Urothelium cell line (cell line): Measurements from ENCODE around the gene ZNF587.
"Not testable (repeated sequence)": the region's sequence is repeated elsewhere in the genome, so short reads cannot be mapped to it uniquely, and the experiment has no call there.

Source experiments
- DNase-seq: peaks from one replicate; pipeline ENCODE4 v3.0.0; 2011; ENCODE audit warnings: low spot score, mixed read lengths
- FAIRE-seq: peaks from 2 replicates; lab custom pipeline; 2011; peaks lifted over from hg19 to GRCh38; lab: Jason Lieb, UNC

The ZNF587 gene

GRCh38 chr19:57849666-57850473, at the start of gene ZNF587:
Gene ZNF587 (plus strand): TSS chr19:57849859. CDS start chr19:57850039, 180 bp downstream.
- peak; percentile 79 for DNase-seq
- not testable (repeated sequence) for FAIRE-seq

DNA sequence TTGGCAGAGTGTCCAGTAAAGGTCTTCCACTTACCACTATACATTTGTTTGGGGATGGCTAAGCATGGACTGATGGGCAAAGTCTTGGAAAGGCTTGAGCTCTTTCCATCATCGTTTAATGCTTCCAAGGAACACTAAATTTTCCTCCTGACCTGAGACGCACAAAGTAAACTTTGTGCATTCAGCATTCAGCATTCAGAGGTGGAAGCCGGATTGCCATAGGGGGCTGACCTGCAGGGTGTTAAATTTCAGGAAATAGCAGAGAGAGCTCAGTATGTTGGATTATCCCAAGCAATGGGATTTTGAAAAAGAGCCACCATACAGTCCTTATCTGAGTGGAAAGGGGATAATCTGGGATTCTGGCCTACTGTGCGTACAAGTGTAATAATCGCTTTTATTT, 49.0 kb upstream of the ZNF587 start:
- no peak for FAIRE-seq
- no peak for DNase-seq

GRCh38 chr19:57802269-57802668, 47.4 kb upstream of the ZNF587 start:
- FAIRE-seq (no peak), DNase-seq (no peak)

DNA sequence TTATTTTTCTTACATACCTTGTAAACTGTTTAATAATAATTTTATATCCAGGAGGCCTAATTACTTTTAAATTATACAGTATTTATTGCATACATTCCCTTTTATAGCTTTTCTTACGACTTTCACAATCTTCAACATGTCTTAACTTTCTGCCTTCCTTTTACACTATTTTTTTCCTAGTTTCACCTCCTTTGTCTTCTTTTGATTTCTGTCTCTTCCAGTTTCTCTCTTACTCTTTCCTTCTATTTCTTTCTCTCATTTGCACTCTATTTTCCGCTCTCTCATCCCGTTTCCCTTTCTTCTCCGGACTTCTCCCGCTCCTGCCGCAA, 46.4 kb upstream of the ZNF587 start:
- DNase-seq (no peak), FAIRE-seq (no peak)

DNA sequence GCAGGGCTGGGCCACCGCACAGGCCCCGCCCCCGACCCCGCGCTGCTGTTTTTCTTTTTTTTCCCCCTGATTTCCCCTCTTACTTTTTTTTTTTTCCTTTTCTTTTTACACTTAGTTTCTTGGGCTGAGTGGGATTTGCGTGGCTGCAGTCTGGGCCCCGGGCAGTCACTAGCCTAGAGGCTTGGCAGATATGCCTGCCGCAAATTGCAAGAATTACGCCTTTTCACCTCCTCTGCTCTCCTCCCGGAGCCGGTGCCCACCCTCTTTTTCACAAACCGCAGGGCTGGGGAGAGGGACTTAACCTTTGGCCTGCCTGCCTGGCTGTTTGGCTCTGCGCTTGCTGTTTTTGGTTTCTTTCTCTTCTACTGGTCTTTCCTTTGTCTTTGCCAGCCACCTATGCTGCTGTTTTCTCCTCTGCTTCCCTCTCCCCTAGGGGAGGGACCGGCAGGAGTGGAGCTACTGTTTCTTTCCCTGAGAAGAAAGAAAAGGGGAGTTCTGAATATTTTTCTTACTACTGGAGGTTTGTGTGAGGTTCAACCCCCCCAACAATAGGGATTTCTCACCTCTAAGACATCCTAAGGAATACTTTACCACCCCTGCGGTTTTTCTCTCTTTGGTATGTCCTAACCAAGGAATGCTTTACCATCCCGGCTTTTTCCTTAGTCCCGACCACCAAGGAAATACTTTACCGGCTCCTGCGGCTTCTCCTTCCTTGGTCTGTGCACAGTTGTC, 45.9 kb upstream of the ZNF587 start:
- DNase-seq (peak; percentile 57), FAIRE-seq (no peak)

GRCh38 chr19:57807541-57807940, 42.1 kb upstream of the ZNF587 start:
- FAIRE-seq (no peak), DNase-seq (no peak)

GRCh38 chr19:57810410-57811295, 39.0 kb upstream of the ZNF587 start:
- not testable (repeated sequence) for DNase-seq, FAIRE-seq

GRCh38 chr19:57812226-57812625, 37.4 kb upstream of the ZNF587 start:
- no peak for FAIRE-seq
- no peak for DNase-seq

DNA sequence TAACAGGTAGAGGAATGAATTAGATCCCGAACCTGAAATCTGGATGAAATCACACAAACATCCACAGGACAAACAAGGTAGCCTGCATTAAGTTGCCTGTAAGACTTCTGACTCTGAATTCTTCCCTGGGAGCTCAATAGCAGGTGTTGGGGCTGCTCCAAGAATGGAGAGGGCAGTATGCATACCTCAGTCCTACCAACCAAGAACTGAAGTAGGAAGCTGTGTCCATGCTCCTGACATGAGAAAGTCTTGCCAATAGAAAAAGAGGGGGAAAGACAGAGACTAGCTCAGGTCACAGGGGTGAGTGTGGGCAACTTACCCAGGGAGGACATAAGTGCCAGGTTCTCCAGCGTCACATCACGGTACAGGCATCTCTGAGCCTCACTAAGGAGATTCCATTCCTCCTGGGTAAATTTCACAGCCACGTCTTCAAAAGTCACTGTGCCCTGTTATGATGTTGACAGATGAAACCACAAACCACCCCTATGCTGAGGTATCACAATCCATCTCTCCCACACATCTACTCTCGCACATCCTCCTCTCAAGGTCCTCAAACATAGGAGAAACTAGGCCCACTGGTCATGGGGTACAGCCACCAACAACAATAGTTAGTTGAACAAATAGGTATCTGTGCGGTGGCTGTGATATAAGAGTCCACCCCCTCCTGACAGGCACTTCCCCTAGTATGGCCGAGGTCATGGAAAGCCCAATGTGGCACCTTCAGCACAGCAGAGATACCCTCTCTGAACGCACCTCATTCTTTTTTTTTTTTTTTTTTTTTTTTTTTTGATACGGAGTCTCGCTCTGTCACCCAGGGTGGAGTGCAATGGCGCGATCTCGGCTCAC, 36.5 kb upstream of the ZNF587 start:
- FAIRE-seq, result not testable (repeated sequence)

DNA sequence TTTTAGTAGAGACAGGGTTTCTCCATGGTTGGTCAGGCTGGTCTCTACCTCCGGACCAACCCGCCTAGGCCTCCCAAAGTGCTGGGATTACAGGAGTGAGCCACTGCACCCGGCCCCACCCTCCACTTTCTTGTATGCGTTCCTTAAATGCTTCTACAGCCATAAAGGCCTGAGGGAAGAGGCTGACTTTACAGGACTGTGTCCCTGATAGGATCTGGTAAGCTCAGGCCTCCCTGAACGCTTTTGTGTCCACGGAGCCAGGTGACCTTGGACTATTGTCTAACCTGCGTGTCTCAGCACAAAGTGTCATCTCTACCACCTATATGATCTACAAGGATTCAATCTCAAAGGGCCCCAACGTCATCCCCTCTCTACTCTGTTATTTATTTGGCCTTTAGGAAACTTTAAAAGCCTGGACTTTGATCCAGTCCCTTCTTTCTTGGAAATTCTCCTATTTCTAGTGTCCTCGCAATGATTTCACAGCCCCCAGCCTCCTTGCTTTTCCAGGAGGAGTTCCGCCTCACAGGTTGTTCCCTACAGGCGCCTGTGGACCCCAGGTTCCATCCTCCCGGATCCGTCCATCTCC, 35.6 kb upstream of the ZNF587 start:
- DNase-seq, result no peak
- FAIRE-seq, result no peak

More for the DNA sequence above, 36.5 kb upstream of the ZNF587 start:
- not testable (repeated sequence) for DNase-seq

DNA sequence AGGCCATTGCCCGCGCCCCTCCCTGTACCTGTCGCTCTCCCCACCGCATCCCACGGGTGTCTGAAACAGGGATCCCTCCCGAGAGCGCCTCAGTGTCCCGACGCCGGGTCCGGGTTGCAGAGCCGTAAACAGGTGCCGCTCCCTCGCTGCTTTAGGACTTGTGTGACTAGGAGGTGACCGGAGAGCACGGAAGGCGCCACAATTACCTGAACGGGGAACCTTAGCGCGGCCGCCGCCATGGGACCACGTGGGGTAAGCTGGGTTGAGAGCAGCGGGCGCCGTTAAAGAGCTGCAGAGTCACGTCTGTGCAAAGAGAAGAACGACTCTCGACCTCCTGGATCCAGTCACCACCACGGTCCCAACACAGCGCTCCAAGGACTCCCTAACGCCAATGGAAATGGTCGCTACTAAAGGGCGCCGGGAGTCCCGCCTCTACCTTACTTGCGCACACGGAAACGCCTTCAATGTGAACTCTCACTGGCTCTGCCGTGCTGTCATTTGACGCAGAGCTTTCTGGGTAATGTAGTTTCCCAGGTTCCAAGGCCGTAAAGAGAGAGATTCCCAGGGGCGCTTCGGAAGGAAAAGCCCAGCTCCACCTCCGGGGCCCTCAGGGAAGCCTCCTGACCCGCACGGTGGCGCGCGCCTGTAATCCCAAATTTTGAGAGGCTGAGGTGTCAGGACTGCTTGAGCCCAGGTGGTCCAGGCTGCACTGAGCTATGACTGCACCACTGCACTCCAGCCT, 35.0 kb upstream of the ZNF587 start, which contains the start of gene ZNF552:
TSS of gene ZNF552 (minus strand) at position 409 of the 742 bp plus-strand sequence. CDS start at position 239, 170 bp downstream.
- FAIRE-seq (no peak), DNase-seq (peak; percentile 86)

GRCh38 chr19:57815247-57816075, 34.2 kb upstream of the ZNF587 start:
- DNase-seq (no peak), FAIRE-seq (no peak)

GRCh38 chr19:57816652-57817051, 33.0 kb upstream of the ZNF587 start:
- DNase-seq (no peak), FAIRE-seq (no peak)

DNA sequence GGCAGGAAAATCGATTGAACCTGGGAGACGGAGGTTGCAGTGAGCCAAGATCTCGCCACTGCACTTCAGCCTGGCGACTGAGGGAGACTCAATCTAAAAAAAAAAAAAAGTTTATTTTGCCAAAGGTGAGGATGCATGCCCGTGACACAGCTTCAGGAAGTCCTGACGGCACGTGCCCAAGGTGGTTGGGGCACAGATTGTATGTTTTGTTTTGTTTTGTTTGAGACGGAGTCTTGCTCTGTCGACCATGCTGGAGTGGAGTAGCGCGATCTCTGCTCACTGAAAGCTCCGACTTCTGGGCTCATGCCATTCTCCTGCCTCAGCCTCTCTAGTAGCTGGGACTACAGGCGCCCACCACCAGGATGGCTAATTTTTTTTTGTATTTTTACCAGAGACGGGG, 31.7 kb upstream of the ZNF587 start:
- FAIRE-seq (no peak), DNase-seq (no peak)

DNA sequence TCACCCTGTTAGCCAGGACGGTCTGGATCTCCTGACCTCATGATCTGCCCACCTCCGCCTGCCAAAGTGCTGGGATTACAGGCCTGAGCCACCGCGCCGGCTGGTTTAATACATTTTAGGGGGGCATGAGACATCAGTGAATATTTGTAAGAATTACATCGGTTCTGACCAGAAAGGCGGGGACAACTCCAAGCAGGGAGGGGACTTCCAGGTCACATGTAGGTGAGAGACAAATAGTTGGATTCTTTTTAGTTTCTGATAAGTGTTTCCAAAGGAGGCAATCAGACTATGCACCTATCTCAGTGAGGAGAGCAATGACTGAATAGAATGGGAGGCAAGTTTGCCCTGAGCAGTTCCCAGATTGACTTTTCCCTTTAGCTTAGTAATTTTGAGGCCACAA, 31.3 kb upstream of the ZNF587 start:
- FAIRE-seq (no peak), DNase-seq (no peak)

GRCh38 chr19:57819475-57820148, 30.0 kb upstream of the ZNF587 start:
- FAIRE-seq (no peak), DNase-seq (peak; percentile 90)

GRCh38 chr19:57820599-57820998, 29.1 kb upstream of the ZNF587 start:
- FAIRE-seq (no peak), DNase-seq (no peak)

DNA sequence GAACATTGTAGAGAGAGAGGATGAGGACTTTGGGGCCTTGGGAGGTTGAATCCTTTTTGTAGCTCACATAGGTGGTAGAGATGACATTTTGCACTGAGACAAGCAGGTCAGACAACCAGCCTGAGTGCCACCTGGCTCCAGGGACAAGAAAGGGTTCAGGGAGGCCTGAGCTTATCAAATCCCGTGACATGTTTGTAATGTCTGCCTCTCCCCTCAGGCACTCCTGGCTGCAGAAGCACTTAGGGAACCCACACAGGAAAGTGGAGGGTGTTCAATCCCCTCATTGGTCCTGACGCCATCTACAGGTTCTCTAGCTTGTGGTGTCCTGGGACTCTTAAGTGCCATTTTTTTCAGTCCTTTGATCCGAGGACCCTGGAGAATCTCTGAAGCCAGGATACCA, 28.6 kb upstream of the ZNF587 start:
- not testable (repeated sequence) for FAIRE-seq, DNase-seq
